Activated naive CD4-positive, alpha-beta T cell treated with anti-CD3 and anti-CD28 coated beads, Interleukin-2, amount 50 U/mL, for 72 hours (primary cell): ENCODE measurements around the gene TTC21A. TPM values are rescaled to one million over a fixed set of nuclear protein-coding genes. Genes with fewer than 3 reads are reported as not detected.
A peak's percentile ranks its signal among the peaks of the same experiment; 100 is the strongest.

Source experiments
- ATAC-seq, 2 donors: fragments of 150-1000 bp; cut with Tn5 transposase; 2 replicates each; pipeline ENCODE4 v1.10.0; 2021; ENCODE audit warnings: mild to moderate bottlenecking in 2 of 2, moderate library complexity in 2 of 2
- DNase-seq, 2 donors: peaks; one replicate each; pipeline ENCODE4 v3.0.0; 2021 to 2022; ENCODE audit warnings: low spot score in 2 of 2
- H3K27ac Mint-ChIP-seq, 2 donors: one replicate each; pipeline ENCODE4 v1.8.0; 2022; ENCODE audit warnings: mild to moderate bottlenecking in 2 of 2, mixed read lengths in 2 of 2
- H3K36me3 Mint-ChIP-seq, 2 donors: one replicate each; pipeline ENCODE4 v1.8.0; 2022; ENCODE audit warnings: mixed read lengths in 2 of 2
- H3K9me3 Mint-ChIP-seq, 2 donors: one replicate each; pipeline ENCODE4 v1.8.0; 2022; ENCODE audit warnings: mixed read lengths in 2 of 2
- total RNA-seq, 2 donors: library from RNA; stranded (reverse); gene quantifications; one replicate each; pipeline ENCODE4 v1.2.3, GENCODE V29; 2022

Gene TTC21A
- total RNA-seq, 2 donors from 2014 or later, result 1.6 to 2.5 TPM

DNA sequence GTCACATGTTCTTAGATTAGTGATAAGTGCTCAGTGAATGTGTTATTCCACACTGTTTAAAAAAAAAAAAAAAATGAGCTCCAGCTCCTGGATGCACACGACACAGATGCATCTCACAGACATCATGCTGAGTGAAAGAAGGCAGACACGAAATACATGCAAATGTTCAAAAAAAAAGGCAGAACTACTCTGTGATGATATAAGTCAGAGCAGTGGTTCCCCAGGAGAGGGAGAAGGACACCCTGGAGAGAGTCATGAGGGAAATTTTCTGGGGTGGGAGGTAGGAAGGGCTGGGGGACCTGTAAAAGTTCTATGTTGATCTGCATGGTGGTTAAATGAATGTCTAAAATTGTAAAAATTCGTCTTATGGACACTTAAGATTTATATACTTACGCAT is 41.6 kb downstream of the TTC21A start:
- no peaks in the 10 kb centered on the region for H3K9me3 Mint-ChIP-seq
- H3K36me3 Mint-ChIP-seq, result peaks cover 79 to 86% of the 10 kb centered on the region in 2 donors
- no peak for ATAC-seq
- peak overlapping the region; percentile 96 to 98 for H3K27ac Mint-ChIP-seq
- no peak for DNase-seq

GRCh38 chr3:39149498-39150147 is 42.1 kb downstream of the TTC21A start:
- ATAC-seq, result no peak
- peaks cover 73 to 82% of the 10 kb centered on the region in 2 donors for H3K36me3 Mint-ChIP-seq

GRCh38 chr3:39150148-39150802 is 42.8 kb downstream of the TTC21A start:
- H3K36me3 Mint-ChIP-seq, result peaks cover 69 to 76% of the 10 kb centered on the region in 2 donors
- ATAC-seq, result no peak
- no peak for DNase-seq

More at GRCh38 chr3:39149498-39150147, 42.1 kb downstream of the TTC21A start:
- Mint-ChIP-seq H3K9me3 (no peaks in the 10 kb centered on the region), H3K27ac (peak overlapping the region; percentile 96 to 98)
- DNase-seq, result no peak

GRCh38 chr3:39150803-39151631 is 43.5 kb downstream of the TTC21A start:
- peak; percentile 60 to 78 for DNase-seq

More at GRCh38 chr3:39150148-39150802, 42.8 kb downstream of the TTC21A start:
- H3K9me3 Mint-ChIP-seq, result no peaks in the 10 kb centered on the region
- peak overlapping the region; percentile 96 to 98 for H3K27ac Mint-ChIP-seq

GRCh38 chr3:39153977-39154279 is 46.4 kb downstream of the TTC21A start:
- H3K9me3 Mint-ChIP-seq, result no peaks in the 10 kb centered on the region
- H3K27ac Mint-ChIP-seq, result peak overlapping the region; percentile 89 to 93

More at GRCh38 chr3:39150803-39151631, 43.5 kb downstream of the TTC21A start:
- peak overlapping the region; percentile 96 to 98 for H3K27ac Mint-ChIP-seq
- peaks cover 67 to 68% of the 10 kb centered on the region in 2 donors for H3K36me3 Mint-ChIP-seq
- H3K9me3 Mint-ChIP-seq, result no peaks in the 10 kb centered on the region
- ATAC-seq, result peak in 1 of 2 donors; percentile 8

DNA sequence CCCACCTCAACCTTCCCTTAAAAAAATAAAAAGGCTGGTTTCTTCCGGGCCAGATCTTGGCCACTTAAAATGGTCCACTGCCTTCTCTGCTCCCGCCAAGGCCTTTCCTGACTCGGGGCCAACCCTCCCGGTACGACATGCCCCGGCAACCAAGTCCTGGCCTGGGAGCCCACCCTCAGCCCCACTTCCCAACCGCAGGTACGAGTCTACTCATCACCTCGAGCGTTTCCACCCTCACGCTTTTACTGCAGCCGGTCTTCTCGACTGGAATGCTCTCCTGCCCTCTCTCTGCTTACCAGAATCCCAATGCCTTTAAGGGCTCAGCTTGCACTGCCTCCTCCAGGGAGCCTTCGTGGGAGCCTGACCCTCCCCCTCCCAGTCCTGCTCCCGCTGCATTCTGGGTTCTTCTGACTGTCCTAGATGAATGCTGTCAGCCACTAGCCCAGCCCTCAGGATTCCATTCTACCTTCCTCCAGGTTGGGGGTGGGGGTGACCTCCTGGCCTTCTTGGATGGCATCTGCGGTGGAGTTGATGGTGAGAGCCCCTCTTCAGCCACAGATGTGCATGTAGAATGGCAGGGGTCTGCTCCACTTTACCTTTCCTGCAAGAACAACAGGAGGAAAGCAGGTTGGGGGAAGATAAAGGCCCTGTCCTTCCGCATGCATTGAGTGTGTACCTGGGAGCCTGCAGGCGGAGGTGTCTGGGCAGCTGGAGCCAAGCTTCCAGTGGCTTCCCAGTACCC is 47.0 kb downstream of the TTC21A start:
- H3K27ac Mint-ChIP-seq, result peak overlapping the region; percentile 89 to 93
- DNase-seq (no peak), ATAC-seq (no peak)
- H3K9me3 Mint-ChIP-seq, result no peaks in the 10 kb centered on the region
- peaks cover 34% of the 10 kb centered on the region in 2 donors for H3K36me3 Mint-ChIP-seq

More at GRCh38 chr3:39153977-39154279, 46.4 kb downstream of the TTC21A start:
- DNase-seq (no peak), ATAC-seq (no peak)
- H3K36me3 Mint-ChIP-seq, result peaks cover 39% of the 10 kb centered on the region in 2 donors

DNA sequence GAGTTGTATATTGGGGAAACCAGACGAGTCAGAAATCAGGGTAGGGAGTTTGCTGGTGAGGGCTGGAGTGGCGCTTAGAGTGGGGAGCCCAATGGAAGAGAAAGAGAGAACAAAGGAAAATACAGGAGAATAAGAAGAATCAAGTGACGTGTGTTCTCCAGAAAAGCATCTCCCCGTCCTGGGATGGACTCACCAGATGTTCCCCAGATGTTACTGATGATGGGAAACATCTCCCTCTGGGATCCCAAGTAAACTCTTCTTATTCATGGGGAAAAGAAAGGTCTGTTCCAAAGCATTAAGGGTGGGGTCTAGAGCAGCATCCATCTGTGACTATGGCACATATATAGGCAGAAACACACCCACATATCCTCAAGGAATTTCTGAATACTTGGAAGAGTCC is 48.9 kb downstream of the TTC21A start:
- Mint-ChIP-seq H3K9me3 (no peaks in the 10 kb centered on the region), H3K36me3 (peaks cover 14% of the 10 kb centered on the region in 2 donors), H3K27ac (no peak overlapping the region)
- no peak for ATAC-seq
- DNase-seq, result no peak

DNA sequence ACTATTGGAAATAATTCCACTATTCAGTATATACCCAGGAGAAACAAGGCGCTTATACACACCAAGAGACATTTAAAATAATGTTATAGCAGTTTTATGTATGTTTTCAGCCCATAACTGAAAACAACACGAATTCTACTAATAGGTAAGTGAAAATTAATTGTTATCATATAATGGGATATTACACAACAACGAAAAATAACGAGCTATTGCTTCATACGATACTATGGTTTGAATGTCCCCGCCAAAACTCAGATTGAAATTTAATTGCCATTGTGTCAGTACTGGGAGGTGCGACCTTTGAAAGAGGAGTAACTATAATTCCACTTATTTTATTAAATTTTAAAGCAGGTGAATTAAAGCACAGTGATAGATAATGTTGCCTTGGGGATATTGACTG is 49.9 kb downstream of the TTC21A start:
- H3K9me3 Mint-ChIP-seq, result no peaks in the 10 kb centered on the region
- H3K27ac Mint-ChIP-seq, result no peak overlapping the region
- DNase-seq, result no peak
- peaks cover 5% of the 10 kb centered on the region in 2 donors for H3K36me3 Mint-ChIP-seq
- ATAC-seq, result no peak

DNA sequence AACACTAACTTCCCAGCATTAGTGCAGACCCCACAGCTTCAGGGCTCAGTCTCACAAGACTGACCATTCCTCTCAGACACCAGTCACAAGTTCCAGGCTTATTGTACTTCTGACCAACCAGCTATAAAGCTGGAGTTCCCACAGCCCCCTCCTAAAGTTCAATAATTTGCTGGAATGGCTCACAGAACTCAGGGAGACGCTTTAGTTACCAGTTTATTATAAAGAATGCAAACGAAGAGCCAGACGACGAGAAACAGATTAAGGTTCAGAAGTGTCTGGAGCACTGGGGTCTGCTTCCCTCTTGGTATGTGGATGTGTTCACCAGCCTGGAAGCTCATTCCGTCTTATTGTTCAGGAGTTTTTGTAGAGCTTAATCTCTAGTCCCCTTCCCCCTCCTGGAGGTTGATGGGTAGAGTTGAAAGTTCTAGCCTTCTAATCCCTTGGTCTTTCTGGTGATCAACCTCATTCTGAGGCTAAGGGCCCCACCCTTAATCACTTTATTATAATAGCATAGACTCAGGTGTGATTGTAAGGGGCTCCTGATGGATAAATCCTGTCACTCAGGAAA is 50.8 kb downstream of the TTC21A start:
- H3K9me3 Mint-ChIP-seq, result peaks cover 0 to 4% of the 10 kb centered on the region in 2 donors
- ATAC-seq, result no peak
- no peak for DNase-seq
- H3K27ac Mint-ChIP-seq, result no peak overlapping the region
- peaks cover 1 to 4% of the 10 kb centered on the region in 2 donors for H3K36me3 Mint-ChIP-seq

GRCh38 chr3:39164414-39164813 is 56.9 kb downstream of the TTC21A start:
- Mint-ChIP-seq H3K27ac (no peak overlapping the region), H3K9me3 (peaks cover 0 to 10% of the 10 kb centered on the region in 2 donors), H3K36me3 (peaks cover 5 to 8% of the 10 kb centered on the region in 2 donors)
- no peak for DNase-seq
- ATAC-seq, result no peak

DNA sequence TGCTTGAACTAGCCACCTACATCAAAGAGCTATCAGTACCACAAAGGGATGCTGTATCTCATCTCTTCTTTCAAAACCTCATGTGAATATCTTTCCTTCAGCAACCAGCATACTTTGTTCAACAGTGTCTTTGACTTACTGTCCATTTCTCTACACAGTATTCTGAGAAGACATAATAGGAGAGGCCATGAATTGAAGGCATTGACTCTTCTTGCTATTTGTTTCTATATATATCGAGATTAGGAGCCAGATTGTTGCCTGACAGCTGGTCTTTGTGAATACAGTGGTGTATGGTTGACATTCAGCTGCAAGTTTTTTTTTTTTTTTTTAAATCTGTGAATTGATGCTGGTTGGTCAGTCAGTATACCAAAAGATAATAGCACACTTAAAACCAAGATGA is 58.0 kb downstream of the TTC21A start:
- Mint-ChIP-seq H3K9me3 (peaks cover 0 to 10% of the 10 kb centered on the region in 2 donors), H3K27ac (no peak overlapping the region), H3K36me3 (peaks cover 5 to 8% of the 10 kb centered on the region in 2 donors)
- ATAC-seq, result no peak
- DNase-seq, result no peak

DNA sequence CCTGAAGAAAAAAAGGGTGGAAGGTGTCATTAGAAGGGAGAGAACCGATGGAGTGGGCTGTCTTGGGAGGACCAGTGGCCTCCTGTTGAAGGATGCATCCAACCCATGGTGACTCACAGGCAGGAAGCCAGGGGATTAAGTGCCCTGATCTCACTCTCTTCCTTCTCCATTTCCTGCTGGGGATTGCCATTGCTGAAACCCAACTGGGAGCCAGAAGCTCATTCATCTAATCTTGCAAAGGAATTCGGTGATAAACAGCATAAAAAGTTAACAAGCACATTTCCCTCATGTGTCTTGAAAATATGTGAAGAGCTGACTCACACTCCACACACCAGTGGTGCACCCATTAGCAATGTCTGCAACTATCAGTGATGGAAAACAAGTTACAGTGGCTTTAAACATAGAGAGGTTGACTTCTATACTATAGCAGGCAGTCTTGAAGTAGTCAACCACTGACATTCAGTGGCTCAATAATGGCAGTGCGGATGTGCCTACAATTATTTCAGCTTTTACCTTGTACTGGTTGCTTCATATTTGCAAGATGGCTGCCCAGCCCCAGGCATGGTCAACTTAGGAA is 58.7 kb downstream of the TTC21A start:
- ATAC-seq (peak in 1 of 2 donors; percentile 34), DNase-seq (no peak)
- H3K27ac Mint-ChIP-seq, result no peak overlapping the region
- peaks cover 0 to 10% of the 10 kb centered on the region in 2 donors for H3K9me3 Mint-ChIP-seq
- peaks cover 5 to 8% of the 10 kb centered on the region in 2 donors for H3K36me3 Mint-ChIP-seq

GRCh38 chr3:39166932-39167532 is 59.6 kb downstream of the TTC21A start:
- H3K27ac Mint-ChIP-seq, result no peak overlapping the region
- no peak for DNase-seq
- peaks cover 0 to 10% of the 10 kb centered on the region in 2 donors for H3K9me3 Mint-ChIP-seq
- peaks cover 5 to 8% of the 10 kb centered on the region in 2 donors for H3K36me3 Mint-ChIP-seq
- no peak for ATAC-seq

GRCh38 chr3:39168156-39168780 is 60.8 kb downstream of the TTC21A start:
- ATAC-seq (no peak), DNase-seq (no peak)
- no peak overlapping the region for H3K27ac Mint-ChIP-seq
- H3K36me3 Mint-ChIP-seq, result peaks cover 3 to 4% of the 10 kb centered on the region in 2 donors
- H3K9me3 Mint-ChIP-seq, result peaks cover 0 to 6% of the 10 kb centered on the region in 2 donors

DNA sequence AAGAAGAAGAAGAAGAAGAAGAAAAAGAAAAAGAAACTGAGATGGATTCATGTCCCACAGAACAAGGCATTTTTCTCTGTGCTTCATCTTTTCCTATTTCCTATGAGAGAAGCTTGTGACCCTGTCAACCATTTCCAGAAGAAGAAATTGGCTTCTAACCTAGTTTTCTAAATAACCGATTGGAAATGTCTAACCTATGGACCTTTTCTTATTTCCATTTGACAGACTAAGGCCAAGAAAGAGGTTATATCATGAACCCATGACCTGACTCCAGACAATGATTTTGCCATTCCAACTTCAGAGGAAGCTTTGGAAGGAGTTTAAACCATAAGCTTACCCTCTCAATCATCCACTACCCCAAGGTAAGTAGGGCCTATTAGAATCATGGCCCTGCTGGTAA is 62.2 kb downstream of the TTC21A start:
- ATAC-seq, result no peak
- Mint-ChIP-seq H3K9me3 (peaks cover 0 to 2% of the 10 kb centered on the region in 2 donors), H3K36me3 (peaks cover 0 to 2% of the 10 kb centered on the region in 2 donors), H3K27ac (no peak overlapping the region)
- DNase-seq, result no peak
